ENCODE measurements around the gene GABBR2.

GABBR2 gene

GRCh38 chr9:98347642-98348041 is 361.1 kb downstream of the GABBR2 start:
- Histone ChIP-seq H3K27me3 (replicated peaks) (no peaks in the 10 kb centered on the region), H3K27ac (no peak overlapping the region), H3K4me3 (ENCODE audit: low read depth, low read length) (no peak overlapping the region), H3K36me3 (replicated peaks) (no peaks in the 10 kb centered on the region)
- in situ Hi-C loops (cut with HindIII; ENCODE audit: low pct_ligation_motif_present, low sequenced_read_pairs), result no loop called here
- DNase-seq, result no peak
- no peak for TF ChIP-seq CTCF (IDR thresholded peaks at IDR 0.05; ENCODE audit: low read depth, low read length, missing control alignments)

DNA sequence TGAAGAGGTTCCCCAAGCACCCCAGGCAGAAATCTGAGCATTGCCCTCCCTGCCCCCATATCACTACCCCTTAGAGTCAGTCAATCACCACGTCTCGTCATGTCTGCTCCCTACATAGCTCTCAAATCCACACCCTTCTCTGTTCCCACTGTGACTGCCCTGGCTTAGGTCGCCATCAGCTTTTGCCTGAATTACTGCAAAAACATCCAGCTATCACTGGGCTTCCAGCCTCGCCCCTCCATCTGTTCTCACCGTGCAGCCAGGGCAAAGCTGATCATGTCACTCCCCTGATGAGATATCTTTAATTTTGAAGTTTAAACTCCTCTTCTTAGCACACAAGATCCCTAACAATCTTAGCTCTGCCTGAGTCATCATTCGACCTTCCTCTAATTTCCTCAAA is 363.7 kb downstream of the GABBR2 start:
- Histone ChIP-seq H3K27ac (no peak overlapping the region), H3K4me3 (ENCODE audit: low read depth, low read length) (no peak overlapping the region), H3K36me3 (replicated peaks) (no peaks in the 10 kb centered on the region), H3K27me3 (replicated peaks) (no peaks in the 10 kb centered on the region)
- TF ChIP-seq CTCF (IDR thresholded peaks at IDR 0.05; ENCODE audit: low read depth, low read length, missing control alignments), result no peak
- no peak for DNase-seq
- in situ Hi-C loops (cut with HindIII; ENCODE audit: low pct_ligation_motif_present, low sequenced_read_pairs), result no loop called here

- DNase-seq, result no peak
- no peak overlapping the region for H3K27ac ChIP-seq
- no peaks in the 10 kb centered on the region for H3K27me3 ChIP-seq (replicated peaks)
- H3K4me3 ChIP-seq (ENCODE audit: low read depth, low read length), result no peak overlapping the region
- in situ Hi-C loops (cut with HindIII; ENCODE audit: low pct_ligation_motif_present, low sequenced_read_pairs), result no loop called here
- H3K36me3 ChIP-seq (replicated peaks), result no peaks in the 10 kb centered on the region
- no peak for TF ChIP-seq CTCF (IDR thresholded peaks at IDR 0.05; ENCODE audit: low read depth, low read length, missing control alignments)
These were observed 364.2 kb downstream of the GABBR2 start for GRCh38 chr9:98344581-98344980.

DNA sequence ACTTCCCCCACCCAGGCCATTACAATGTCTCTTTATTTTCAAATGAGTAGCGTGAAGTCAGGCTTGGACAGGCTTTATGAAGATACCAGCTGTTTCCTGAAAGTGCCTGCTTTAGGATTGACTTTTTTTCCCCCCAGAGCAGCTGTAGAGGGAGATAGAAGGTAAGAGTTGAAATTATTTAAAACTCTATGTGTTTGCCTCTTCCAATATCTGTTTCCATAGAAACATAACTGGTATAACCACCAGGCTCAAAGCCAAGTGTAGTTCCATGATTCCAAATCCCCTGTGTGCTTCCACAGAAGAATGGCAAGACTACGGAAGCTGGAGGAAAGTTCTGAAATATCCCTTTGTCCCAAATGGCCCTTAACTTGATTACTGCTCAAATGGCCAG is 365.9 kb downstream of the GABBR2 start:
- no peak for TF ChIP-seq CTCF (IDR thresholded peaks at IDR 0.05; ENCODE audit: low read depth, low read length, missing control alignments)
- H3K27ac ChIP-seq, result no peak overlapping the region
- in situ Hi-C loops (cut with HindIII; ENCODE audit: low pct_ligation_motif_present, low sequenced_read_pairs), result no loop called here
- no peak for DNase-seq
- no peaks in the 10 kb centered on the region for H3K27me3 ChIP-seq (replicated peaks)
- H3K4me3 ChIP-seq (ENCODE audit: low read depth, low read length), result no peak overlapping the region
- H3K36me3 ChIP-seq (replicated peaks), result no peaks in the 10 kb centered on the region

GRCh38 chr9:98342098-98342819 is 366.5 kb downstream of the GABBR2 start:
- in situ Hi-C loops (cut with HindIII; ENCODE audit: low pct_ligation_motif_present, low sequenced_read_pairs), result no loop called here
- no peak for DNase-seq
- Histone ChIP-seq H3K36me3 (replicated peaks) (no peaks in the 10 kb centered on the region), H3K4me3 (ENCODE audit: low read depth, low read length) (no peak overlapping the region), H3K27me3 (replicated peaks) (no peaks in the 10 kb centered on the region), H3K27ac (no peak overlapping the region)
- TF ChIP-seq CTCF (IDR thresholded peaks at IDR 0.05; ENCODE audit: low read depth, low read length, missing control alignments), result no peak

Data from brain microvascular endothelial cell (primary cell).